GM12891 (cell line): ENCODE data around the gene ST3GAL4.

Experiments
- DNase-seq: peaks from one replicate; pipeline ENCODE4 v3.0.0; 2011; ENCODE audit warnings: low spot score; ENCODE audit not compliant: insufficient read length
- FAIRE-seq: peaks from 2 replicates; lab custom pipeline; 2011; peaks lifted over from hg19 to GRCh38; lab: Jason Lieb, UNC
- PAX5 ChIP-seq: IDR thresholded peaks from 2 replicates; pipeline ENCODE4 v1.6.1; 2011; ENCODE audit warnings: low read length, moderate library complexity, mild to moderate bottlenecking; ENCODE audit not compliant: insufficient read depth, severe bottlenecking
- POLR2A ChIP-seq: IDR thresholded peaks from 2 replicates; pipeline ENCODE4 v1.6.1; 2011; ENCODE audit warnings: low read depth, low read length, control low read depth
- POLR2AphosphoS5 ChIP-seq: IDR thresholded peaks from 2 replicates; pipeline ENCODE4 v1.6.1; 2011; ENCODE audit warnings: low read depth, low read length, control low read depth
- POU2F2 ChIP-seq: IDR thresholded peaks from 2 replicates; pipeline ENCODE4 v1.6.1; 2011; ENCODE audit warnings: low read depth, mild to moderate bottlenecking, control low read depth, low read length, moderate library complexity
- SPI1 ChIP-seq: IDR thresholded peaks from 2 replicates; pipeline ENCODE4 v1.6.1; 2011; ENCODE audit warnings: low read depth, low read length, control low read depth
- TAF1 ChIP-seq: IDR thresholded peaks from 2 replicates; pipeline ENCODE4 v1.6.1; 2011; ENCODE audit warnings: low read depth, low read length, control low read depth

The ST3GAL4 gene

DNA sequence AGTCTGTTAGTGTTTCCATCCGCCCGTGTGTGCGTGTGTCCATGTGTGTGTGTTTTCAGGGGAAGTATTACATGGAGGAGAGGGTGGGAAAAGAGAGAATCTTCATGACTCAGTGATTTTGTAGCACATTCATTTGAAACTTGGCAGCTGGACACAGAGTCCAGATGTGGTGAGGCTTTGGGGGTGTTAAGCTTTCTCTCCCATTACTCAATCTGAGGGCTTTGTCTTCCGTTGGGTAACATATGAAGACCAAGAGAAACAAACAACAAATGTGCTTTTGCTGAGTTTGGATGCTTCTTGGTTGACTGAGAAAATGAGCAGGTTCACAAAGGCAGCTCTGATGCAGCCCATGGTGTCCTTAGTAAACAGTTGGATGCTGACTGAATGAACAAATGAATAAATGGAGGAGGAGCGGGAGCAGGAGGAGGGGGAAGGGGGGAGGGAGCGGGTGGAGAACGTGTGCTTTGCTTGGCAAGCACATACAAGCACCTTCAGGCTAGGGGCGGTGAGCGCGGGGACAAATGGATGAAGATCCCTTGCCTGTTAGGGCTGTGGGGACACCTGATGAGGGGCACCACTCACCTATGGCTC, 104.3 kb downstream of the ST3GAL4 start:
- no peak for DNase-seq
- TF ChIP-seq SPI1 (no peak), POU2F2 (no peak), TAF1 (no peak), POLR2AphosphoS5 (no peak), PAX5 (no peak), POLR2A (no peak)
- FAIRE-seq = no peak

DNA sequence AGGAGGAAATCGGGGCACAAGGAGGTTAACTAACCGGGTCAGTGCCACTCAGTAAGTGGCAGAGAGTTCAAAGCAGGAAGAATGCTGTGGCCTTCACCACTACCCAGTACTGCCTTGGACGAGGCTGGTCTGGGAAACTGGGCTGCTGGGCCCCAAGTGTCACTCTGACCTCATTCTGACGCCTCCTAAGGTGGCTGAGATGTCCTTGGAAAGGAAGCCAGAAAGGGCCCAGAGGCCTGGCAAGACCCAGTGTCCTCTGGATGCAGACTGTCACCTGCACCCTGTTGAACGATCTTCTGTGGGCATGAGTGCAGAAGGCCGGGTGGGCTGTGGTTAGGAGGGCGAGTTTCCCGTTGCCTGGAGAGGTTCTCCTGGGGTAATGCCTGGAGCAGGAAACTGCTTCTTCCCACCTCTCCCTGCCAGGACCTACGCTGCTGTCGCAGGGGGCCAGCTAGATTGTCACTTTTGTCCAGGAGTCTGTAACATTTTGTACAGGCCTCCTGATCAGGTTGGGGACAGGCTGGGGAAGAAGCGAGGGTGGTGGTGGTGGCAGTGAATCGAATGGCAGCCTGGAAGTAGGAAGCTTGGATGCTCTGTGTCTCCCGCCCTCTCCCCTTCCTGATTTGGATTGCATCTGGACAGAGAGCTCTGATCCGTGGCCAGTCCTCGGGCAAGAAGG, 105.1 kb downstream of the ST3GAL4 start:
- FAIRE-seq (no peak), DNase-seq (no peak)
- TF ChIP-seq POU2F2 (no peak), SPI1 (no peak), POLR2A (no peak), PAX5 (no peak), TAF1 (no peak), POLR2AphosphoS5 (no peak)

DNA sequence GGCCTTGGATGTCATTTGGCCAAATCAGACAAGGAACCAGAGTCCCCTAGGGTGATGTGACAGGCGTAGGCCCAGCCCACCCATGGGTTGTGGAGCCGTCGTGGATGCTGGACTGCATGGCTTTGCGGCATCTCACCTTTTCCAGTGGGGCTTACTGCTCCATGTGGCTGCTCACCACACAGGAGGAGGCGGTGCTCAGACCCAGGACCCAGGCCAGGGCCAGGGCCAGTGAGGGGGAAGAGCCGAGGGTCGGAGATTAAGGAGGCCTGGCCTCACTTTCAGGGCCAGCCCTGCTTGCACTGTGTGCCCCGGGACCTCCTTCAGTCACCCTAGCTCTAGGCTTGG, 105.6 kb downstream of the ST3GAL4 start:
- TF ChIP-seq SPI1 (no peak), POLR2A (no peak), PAX5 (no peak), TAF1 (no peak), POLR2AphosphoS5 (no peak), POU2F2 (no peak)
- FAIRE-seq (no peak), DNase-seq (no peak)

DNA sequence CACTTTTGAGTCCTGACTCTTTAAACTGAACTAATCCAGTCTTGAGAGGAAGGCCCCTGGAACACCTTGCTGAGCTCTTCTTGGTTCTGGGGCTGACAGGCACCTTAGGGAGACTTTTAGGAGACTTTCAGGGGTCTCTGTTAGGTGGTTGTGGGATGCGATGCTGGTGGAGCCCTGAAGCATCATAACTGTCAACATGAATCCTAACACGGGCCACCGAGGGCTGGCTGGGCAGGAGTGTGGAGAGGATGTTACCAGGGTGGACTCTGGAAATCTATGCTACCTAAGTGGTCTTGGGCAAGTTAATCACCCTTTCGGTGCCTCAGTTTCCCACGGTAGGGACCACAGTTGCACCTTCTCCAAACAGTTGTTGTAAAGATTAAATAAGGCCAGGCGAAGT, 106.5 kb downstream of the ST3GAL4 start:
- FAIRE-seq (no peak), DNase-seq (no peak)
- no peak for TF ChIP-seq PAX5
- no peak for TF ChIP-seq POLR2A
- TF ChIP-seq POLR2AphosphoS5 = no peak
- TF ChIP-seq SPI1 = no peak
- TF ChIP-seq POU2F2 = no peak
- no peak for TF ChIP-seq TAF1

DNA sequence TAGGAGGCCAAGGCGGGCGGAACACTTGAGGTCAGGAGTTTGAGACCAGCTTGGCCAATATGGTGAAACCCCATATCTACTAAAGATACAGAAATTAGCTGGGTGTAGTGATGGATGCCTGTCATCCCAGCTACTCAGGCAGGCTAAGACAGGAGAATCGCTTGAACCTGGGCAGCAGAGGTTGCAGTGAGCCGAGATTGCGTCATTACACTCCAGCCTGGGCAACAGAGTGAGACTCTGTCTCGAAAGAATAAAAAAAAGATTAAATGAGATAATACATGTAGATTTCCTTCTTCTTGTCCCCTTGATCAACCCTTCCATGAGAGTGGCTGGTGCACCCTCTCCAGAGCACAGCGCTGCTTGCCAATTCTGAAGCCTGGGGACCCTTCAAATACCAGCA, 106.9 kb downstream of the ST3GAL4 start:
- no peak for TF ChIP-seq POU2F2
- no peak for TF ChIP-seq POLR2A
- no peak for TF ChIP-seq SPI1
- TF ChIP-seq POLR2AphosphoS5 = no peak
- TF ChIP-seq TAF1 = no peak
- no peak for TF ChIP-seq PAX5
- FAIRE-seq (no peak), DNase-seq (no peak)
